BJ (cell line): ENCODE results near the gene RPUSD2. TPM values are rescaled to one million over a fixed set of nuclear protein-coding genes. Genes with fewer than 3 reads are reported as not detected.

ENCODE experiments used
- CTCF ChIA-PET: fragments of 350-600 bp; formaldehyde crosslinking; extraction: SDS; loops from one replicate; lab custom pipeline; 2021; ENCODE audit warnings: antibody characterized with exemption, inconsistent platforms; lab: Yijun Ruan, JAX
- POLR2A ChIA-PET: fragments of 300-600 bp; sonication (Branson Sonifier 250); formaldehyde crosslinking; extraction: SDS; loops from one replicate; lab custom pipeline; 2021; ENCODE audit warnings: antibody characterized with exemption; lab: Charles Lee
- DNase-seq: peaks from one replicate; pipeline ENCODE4 v3.0.0-alpha.2; 2011; ENCODE audit warnings: low read depth
- H3K27me3 ChIP-seq: 2 replicates; pipeline ENCODE4 v1.6.0; 2011; ENCODE audit warnings: low read length; ENCODE audit not compliant: control insufficient read depth, insufficient read depth
- H3K36me3 ChIP-seq: 2 replicates; pipeline ENCODE4 v1.5.1; 2011; ENCODE audit warnings: low read length; ENCODE audit not compliant: control insufficient read depth, insufficient read depth
- H3K4me3 ChIP-seq: 2 replicates; pipeline ENCODE4 v1.5.1; 2011; ENCODE audit warnings: low read depth, mild to moderate bottlenecking, control low read depth, low read length
- polyA plus RNA-seq: library from polyadenylated mRNA; depleted of rRNA; stranded (reverse); fragments of >200 nt; gene quantifications from 2 replicates; pipeline ENCODE4 v1.2.3, GENCODE V29; 2011
- TF ChIP-seq, protein P1 (sequence below): IDR thresholded peaks from 2 replicates; pipeline ENCODE4 v1.5.1; 2011; ENCODE audit warnings: low read depth, mild to moderate bottlenecking, control low read depth, inconsistent platforms, low read length, moderate library complexity; ENCODE audit not compliant: insufficient read depth

Gene RPUSD2
- polyA plus RNA-seq, 1 experiment, result 9.3 TPM

DNA sequence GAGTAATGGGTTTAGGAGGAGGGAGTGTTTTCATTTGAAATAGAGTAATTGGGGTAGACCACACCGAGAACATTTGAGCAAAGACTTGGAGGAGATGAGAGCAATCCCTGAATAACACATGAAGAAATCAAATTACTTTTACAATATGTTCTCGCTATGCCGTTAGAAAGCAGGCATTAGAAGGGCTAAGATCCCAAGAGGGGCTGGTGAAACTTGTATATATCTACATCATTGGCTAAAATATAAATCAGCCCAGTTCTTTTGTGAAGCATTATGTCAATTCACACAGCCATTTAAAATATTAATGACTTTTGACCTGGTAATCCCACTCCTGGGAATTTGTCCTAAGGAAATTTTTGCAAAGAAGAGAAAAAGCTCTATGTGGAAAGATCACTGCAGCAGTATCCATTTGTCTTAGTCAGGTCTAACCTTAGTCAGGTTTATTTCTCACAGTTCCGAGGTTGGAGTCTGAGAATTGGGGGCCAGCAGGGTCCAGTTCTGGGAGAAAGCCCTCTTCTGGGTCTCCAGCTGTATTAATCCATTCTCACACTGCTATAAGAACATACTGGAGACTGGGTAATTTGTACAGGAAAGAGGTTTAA lies 35.2 kb upstream of the RPUSD2 start:
- H3K36me3 ChIP-seq, result no peaks in the 10 kb centered on the region
- POLR2A ChIA-PET, result no interaction called here
- H3K27me3 ChIP-seq, result no peaks in the 10 kb centered on the region
- no peak for DNase-seq
- no peak overlapping the region for H3K4me3 ChIP-seq
- TF ChIP-seq, protein P1, sequence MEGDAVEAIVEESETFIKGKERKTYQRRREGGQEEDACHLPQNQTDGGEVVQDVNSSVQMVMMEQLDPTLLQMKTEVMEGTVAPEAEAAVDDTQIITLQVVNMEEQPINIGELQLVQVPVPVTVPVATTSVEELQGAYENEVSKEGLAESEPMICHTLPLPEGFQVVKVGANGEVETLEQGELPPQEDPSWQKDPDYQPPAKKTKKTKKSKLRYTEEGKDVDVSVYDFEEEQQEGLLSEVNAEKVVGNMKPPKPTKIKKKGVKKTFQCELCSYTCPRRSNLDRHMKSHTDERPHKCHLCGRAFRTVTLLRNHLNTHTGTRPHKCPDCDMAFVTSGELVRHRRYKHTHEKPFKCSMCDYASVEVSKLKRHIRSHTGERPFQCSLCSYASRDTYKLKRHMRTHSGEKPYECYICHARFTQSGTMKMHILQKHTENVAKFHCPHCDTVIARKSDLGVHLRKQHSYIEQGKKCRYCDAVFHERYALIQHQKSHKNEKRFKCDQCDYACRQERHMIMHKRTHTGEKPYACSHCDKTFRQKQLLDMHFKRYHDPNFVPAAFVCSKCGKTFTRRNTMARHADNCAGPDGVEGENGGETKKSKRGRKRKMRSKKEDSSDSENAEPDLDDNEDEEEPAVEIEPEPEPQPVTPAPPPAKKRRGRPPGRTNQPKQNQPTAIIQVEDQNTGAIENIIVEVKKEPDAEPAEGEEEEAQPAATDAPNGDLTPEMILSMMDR, result no peak
- CTCF ChIA-PET, result interaction anchor here (1.2 kb wide), 1 partner anchor 14 kb away, joined by 4 read pairs; no protein-coding TSS in a partner anchor

DNA sequence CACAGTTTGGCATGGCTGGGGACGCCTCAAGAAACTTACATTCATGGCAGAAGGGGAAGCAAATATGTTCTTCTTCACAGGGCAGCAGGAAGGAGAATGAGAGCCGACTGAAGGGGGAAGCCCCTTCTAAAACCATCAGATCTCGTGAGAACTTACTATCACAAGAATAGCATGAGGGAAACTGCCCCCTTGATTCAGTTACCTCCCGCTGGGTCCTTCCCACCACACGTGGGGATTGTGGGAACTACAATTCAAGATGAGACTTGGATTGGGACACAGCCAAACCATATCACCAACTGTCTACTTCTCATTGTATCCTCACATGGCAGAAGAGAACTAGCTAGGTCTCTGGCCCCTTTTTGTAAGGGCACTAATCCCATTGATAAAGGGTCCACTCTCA lies 34.7 kb upstream of the RPUSD2 start:
- no peaks in the 10 kb centered on the region for H3K27me3 ChIP-seq
- POLR2A ChIA-PET, result no interaction called here
- no peak overlapping the region for H3K4me3 ChIP-seq
- CTCF ChIA-PET, result no interaction called here
- TF ChIP-seq, protein P1, result no peak
- no peak for DNase-seq
- no peaks in the 10 kb centered on the region for H3K36me3 ChIP-seq

DNA sequence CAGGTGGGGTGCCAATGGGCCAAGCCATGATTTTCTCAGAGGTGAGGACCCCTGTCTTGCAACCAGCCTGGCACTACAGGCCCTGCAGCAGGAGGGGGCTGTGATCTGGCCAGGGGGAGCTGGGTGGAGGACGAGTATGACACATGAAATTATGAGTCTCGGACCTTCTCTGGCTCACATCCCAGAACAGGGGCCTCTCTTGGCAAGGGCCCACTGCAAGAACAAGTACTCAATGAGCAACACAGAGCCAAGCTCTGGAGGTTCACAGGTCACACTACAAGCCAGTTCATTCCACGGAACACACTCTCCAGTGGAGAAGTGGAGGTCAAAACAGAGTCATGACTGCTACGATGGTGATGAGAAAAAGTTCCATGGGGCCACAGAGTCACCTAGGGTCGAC lies 32.6 kb upstream of the RPUSD2 start:
- ChIA-PET POLR2A (no interaction called here), CTCF (interaction anchor here (0.9 to 1.8 kb wide), 3 partner anchors 13 to 183 kb away, joined by 3 to 6 read pairs (median 3); no protein-coding TSS in a partner anchor)
- TF ChIP-seq, protein P1, result no peak
- Histone ChIP-seq H3K36me3 (peaks cover 1% of the 10 kb centered on the region; the same call in 1 of the 2 replicates), H3K27me3 (no peaks in the 10 kb centered on the region), H3K4me3 (no peak overlapping the region)
- DNase-seq, result no peak

DNA sequence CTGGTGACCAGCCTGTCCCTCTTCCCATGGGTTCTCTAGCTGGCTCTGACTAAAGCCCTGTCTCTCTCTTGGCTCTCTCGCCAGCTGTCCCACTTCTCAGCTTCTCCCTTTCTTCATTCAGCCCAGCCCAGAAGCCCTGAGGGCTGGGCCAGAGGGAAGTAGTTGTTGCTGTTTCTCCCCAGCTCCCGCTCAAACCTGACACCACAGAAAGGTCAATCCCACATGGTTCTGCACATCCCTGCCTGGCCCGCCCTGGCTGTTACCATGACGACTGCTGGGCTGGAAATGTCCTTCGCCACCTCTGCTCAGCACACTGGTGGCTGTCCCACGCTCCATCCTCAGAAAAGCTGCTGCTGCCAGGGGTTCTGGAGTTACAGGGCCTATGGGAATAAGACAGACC lies 30.1 kb upstream of the RPUSD2 start:
- ChIA-PET POLR2A (no interaction called here), CTCF (interaction anchor here (1.3 to 1.5 kb wide), 3 partner anchors 19 to 20 kb away, joined by 3 to 5 read pairs (median 3); no protein-coding TSS in a partner anchor)
- DNase-seq, result no peak
- TF ChIP-seq, protein P1, result no peak
- Histone ChIP-seq H3K27me3 (no peaks in the 10 kb centered on the region), H3K36me3 (peaks cover 1% of the 10 kb centered on the region; the same call in 1 of the 2 replicates), H3K4me3 (no peak overlapping the region)

DNA sequence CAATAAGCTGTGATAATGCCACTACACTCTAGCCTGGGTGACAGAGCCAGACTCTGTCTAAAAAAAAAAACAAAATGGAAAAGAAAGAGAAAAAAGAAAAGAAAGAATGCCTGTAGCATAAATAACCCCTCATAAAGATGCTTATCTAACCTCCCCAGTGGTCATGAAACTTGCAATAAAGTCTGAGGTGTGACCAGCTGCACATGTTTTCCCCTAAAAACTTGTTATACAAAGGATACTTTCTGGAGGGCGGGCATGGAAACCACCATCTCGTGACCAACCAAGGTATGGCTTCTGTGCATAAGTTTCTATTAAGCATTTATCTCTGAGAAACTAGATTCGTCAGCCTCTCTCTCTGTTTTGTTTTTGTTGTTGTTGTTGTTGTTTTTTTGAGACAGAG lies 26.0 kb upstream of the RPUSD2 start:
- TF ChIP-seq, protein P1, result no peak
- CTCF ChIA-PET, result no interaction called here
- H3K36me3 ChIP-seq, result peaks cover 1% of the 10 kb centered on the region; the same call in 1 of the 2 replicates
- H3K4me3 ChIP-seq, result no peak overlapping the region
- POLR2A ChIA-PET, result no interaction called here
- no peak for DNase-seq
- H3K27me3 ChIP-seq, result no peaks in the 10 kb centered on the region
